Gastroesophageal sphincter (tissue), 4 donors: ENCODE results near the gene VCL. TPM values are rescaled to one million over a fixed set of nuclear protein-coding genes. Genes with fewer than 3 reads are reported as not detected.

Experiments used
- ATAC-seq: fragments of 150-250 bp; one replicate; pipeline ENCODE4 v1.9.1; 2016; ENCODE audit warnings: mild to moderate bottlenecking, moderate library complexity
- H3K27ac ChIP-seq, 4 donors: fragments of 200-600 bp; sonication (generic) in 3 of 4; 1 replicate in 3 of 4; 2 replicates in 1 of 4; pipeline ENCODE4 v1.5.1; 2016 to 2019
- H3K27me3 ChIP-seq: fragments of 200-600 bp; sonication (generic); one replicate; pipeline ENCODE4 v1.5.1; 2019
- H3K36me3 ChIP-seq, 2 donors: fragments of 200-600 bp; sonication (generic); one replicate each; pipeline ENCODE4 v1.5.1; 2019; ENCODE audit warnings: control low read depth in 1 of 2
- H3K4me1 ChIP-seq, 3 donors: fragments of 200-600 bp; sonication (generic); 1 replicate in 2 of 3; 2 replicates in 1 of 3; pipeline ENCODE4 v1.5.1; 2016 to 2019; ENCODE audit warnings: control low read depth in 2 of 3
- H3K4me3 ChIP-seq, 2 donors: fragments of 200-600 bp; sonication (generic); one replicate each; pipeline ENCODE4 v1.5.1; 2019; ENCODE audit warnings: mild to moderate bottlenecking in 1 of 2, moderate library complexity in 1 of 2
- H3K9me3 ChIP-seq, 3 donors: fragments of 200-600 bp; sonication (generic); one replicate each; pipeline ENCODE4 v1.5.1; 2017 to 2019; ENCODE audit warnings: control low read depth in 2 of 3
- CTCF ChIP-seq, 4 experiments: fragments of 200-600 bp in 2 of 4; fragments of 450-650 bp in 2 of 4; sonication (generic) in 1 of 4; IDR thresholded peaks; one replicate each; pipeline ENCODE4 v1.5.1; 2017 to 2019; ENCODE audit warnings: antibody characterized with exemption in 4 of 4, mild to moderate bottlenecking in 2 of 4, moderate library complexity in 2 of 4
- EP300 ChIP-seq: sonication (generic); formaldehyde crosslinking; IDR thresholded peaks from one replicate; pipeline ENCODE4 v1.6.1; 2017; ENCODE audit warnings: antibody characterized with exemption, mild to moderate bottlenecking
- POLR2A ChIP-seq, 2 donors: fragments of 450-650 bp; IDR thresholded peaks; one replicate each; pipeline ENCODE4 v1.6.1; 2017; ENCODE audit warnings: antibody characterized with exemption in 2 of 2, mild to moderate bottlenecking in 2 of 2, moderate library complexity in 1 of 2
- POLR2AphosphoS5 ChIP-seq: sonication (generic); formaldehyde crosslinking; IDR thresholded peaks from one replicate; pipeline ENCODE4 v1.6.1; 2017; ENCODE audit warnings: antibody characterized with exemption
- WGBS, 2 donors: methylation state at CpG; one replicate each; pipeline ENCODE4 v1.1.5; 2018; ENCODE audit warnings: low coverage in 1 of 2; 5-methylcytosine and 5-hydroxymethylcytosine counted together
- total RNA-seq, 4 donors: library from RNA; depleted of rRNA; stranded (reverse); fragments of >200 nt; gene quantifications; one replicate each; pipeline ENCODE4 v1.1.0, GENCODE V29; 2016

VCL gene
- total RNA-seq, 4 donors from 2014 or later, result 433 to 615 (median 440) TPM

- 27 to 32% methylated on average over 3 to 4 of the region's 6 CpGs for WGBS, 2 donors
- TF ChIP-seq CTCF (IDR thresholded peaks at IDR 0.05) (no peak), POLR2AphosphoS5 (no peak), POLR2A (IDR thresholded peaks at IDR 0.05) (no peak), EP300 (no peak)
- Histone ChIP-seq H3K9me3 (no peaks in the 10 kb centered on the region), H3K4me3 (no peak overlapping the region), H3K27me3 (no peaks in the 10 kb centered on the region), H3K4me1 (peaks cover 11 to 54% (median 24%) of the 10 kb centered on the region in 3 donors), H3K36me3 (no peaks in the 10 kb centered on the region), H3K27ac (peak overlapping the region; percentile 87 to 99 (median 88))
- ATAC-seq, result no peak
Measured at GRCh38 chr10:73968098-73968521, 29.8 kb upstream of the VCL start.

- no peak for ATAC-seq
- peak overlapping the region in 3 of 4 donors; percentile 7 to 88 (median 87) for H3K27ac ChIP-seq
- no peaks in the 10 kb centered on the region for H3K27me3 ChIP-seq
- no peak overlapping the region for H3K4me3 ChIP-seq
- WGBS, 2 donors, result 62 to 68% methylated on average over 5 of the region's 5 CpGs
- H3K36me3 ChIP-seq, result no peaks in the 10 kb centered on the region
- peaks cover 11 to 54% (median 24%) of the 10 kb centered on the region in 3 donors for H3K4me1 ChIP-seq
- no peak for TF ChIP-seq EP300
- H3K9me3 ChIP-seq, result no peaks in the 10 kb centered on the region
Measured at GRCh38 chr10:73969224-73969841, 28.6 kb upstream of the VCL start.

- Histone ChIP-seq H3K36me3 (no peaks in the 10 kb centered on the region), H3K27ac (no peak overlapping the region), H3K4me1 (peaks cover 6 to 43% (median 17%) of the 10 kb centered on the region in 3 donors), H3K4me3 (no peak overlapping the region), H3K9me3 (no peaks in the 10 kb centered on the region), H3K27me3 (no peaks in the 10 kb centered on the region)
- ATAC-seq, result no peak
- WGBS, 2 donors, result 63 to 66% methylated on average over 2 of the region's 2 CpGs
- TF ChIP-seq POLR2A (IDR thresholded peaks at IDR 0.05) (no peak), POLR2AphosphoS5 (no peak), CTCF (IDR thresholded peaks at IDR 0.05) (no peak), EP300 (no peak)
Measured at GRCh38 chr10:73970845-73971244, 27.1 kb upstream of the VCL start.

GRCh38 chr10:73971636-73972354 lies 26.1 kb upstream of the VCL start:
- no peak overlapping the region for H3K27ac ChIP-seq
- no peaks in the 10 kb centered on the region for H3K9me3 ChIP-seq
- H3K36me3 ChIP-seq, result no peaks in the 10 kb centered on the region
- 90 to 93% methylated on average over 2 of the region's 2 CpGs for WGBS, 2 donors
- H3K4me3 ChIP-seq, result no peak overlapping the region
- peaks cover 1 to 35% (median 13%) of the 10 kb centered on the region in 3 donors for H3K4me1 ChIP-seq
- TF ChIP-seq CTCF (IDR thresholded peaks at IDR 0.05) (no peak), EP300 (no peak), POLR2A (IDR thresholded peaks at IDR 0.05) (no peak), POLR2AphosphoS5 (no peak)
- no peak for ATAC-seq
- no peaks in the 10 kb centered on the region for H3K27me3 ChIP-seq

GRCh38 chr10:73973427-73973826 lies 24.5 kb upstream of the VCL start:
- Histone ChIP-seq H3K36me3 (no peaks in the 10 kb centered on the region), H3K27me3 (no peaks in the 10 kb centered on the region), H3K27ac (no peak overlapping the region), H3K9me3 (no peaks in the 10 kb centered on the region), H3K4me3 (no peak overlapping the region), H3K4me1 (peaks cover 0 to 19% (median under 1%) of the 10 kb centered on the region in 3 donors)
- no peak for ATAC-seq
- 95 to 100% methylated on average over 2 of the region's 2 CpGs for WGBS, 2 donors
- TF ChIP-seq EP300 (no peak), CTCF (IDR thresholded peaks at IDR 0.05) (no peak), POLR2AphosphoS5 (no peak), POLR2A (IDR thresholded peaks at IDR 0.05) (no peak)
